ENCODE results near the gene PPP2R1A.

- TF ChIP-seq CTCF (IDR thresholded peaks at IDR 0.05 in 2 of 3, conservative IDR thresholded peaks at IDR 0.05 in 1 of 3; ENCODE audit: borderline replicate concordance in 1 of 3, insufficient read depth in 1 of 3, low read depth in 2 of 3, low read length in 2 of 3) = no peak
- TF ChIP-seq POLR2AphosphoS5 (IDR thresholded peaks at IDR 0.05; ENCODE audit: low read depth, low read length) = peak; percentile 92
- TF ChIP-seq EZH2phosphoT487 (IDR thresholded peaks at IDR 0.05; ENCODE audit: borderline replicate concordance) = no peak
- TF ChIP-seq FOSL1 (IDR thresholded peaks at IDR 0.05; ENCODE audit: low read depth) = no peak
Measured at GRCh38 chr19:52269338-52270261, 79.7 kb downstream of the PPP2R1A start, which contains the start of gene ZNF766.
